Mammary epithelial cell (primary cell): Measurements from ENCODE around the gene SH2D4B.

Experiments
- EZH2 ChIP-seq: IDR thresholded peaks from 2 replicates; pipeline ENCODE4 v1.6.1; 2012; ENCODE audit warnings: low read length, inconsistent platforms, borderline replicate concordance
- TF ChIP-seq, protein P1 (sequence below), 2 donors: IDR thresholded peaks in 1 of 2; conservative IDR thresholded peaks in 1 of 2; 2 replicates each; pipeline ENCODE4 v1.5.1; 2011 to 2012; ENCODE audit warnings: inconsistent platforms in 2 of 2, low read length in 2 of 2, mild to moderate bottlenecking in 2 of 2, control low read depth in 1 of 2, low read depth in 1 of 2; ENCODE audit not compliant: insufficient read depth in 1 of 2; ENCODE audit errors: extremely low read depth in 1 of 2

DNA sequence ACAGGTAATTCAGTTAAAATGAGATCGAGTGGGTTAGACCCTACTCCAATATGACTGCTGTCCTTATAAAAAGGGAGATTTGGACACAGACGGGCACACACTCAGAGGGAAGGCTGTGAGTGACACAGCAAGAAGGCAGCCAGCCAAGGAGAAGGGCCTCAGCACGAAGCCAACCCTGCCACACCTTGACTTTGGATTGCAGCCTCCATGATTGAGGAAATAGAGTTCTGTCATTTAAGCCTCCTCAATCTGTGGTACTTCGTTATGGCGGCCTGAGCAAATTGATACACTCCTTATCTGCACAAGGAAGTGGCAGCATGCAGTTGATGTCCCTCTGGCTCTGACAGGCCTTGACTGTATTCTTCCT lies 43.8 kb downstream of the SH2D4B start:
- TF ChIP-seq, protein P1, sequence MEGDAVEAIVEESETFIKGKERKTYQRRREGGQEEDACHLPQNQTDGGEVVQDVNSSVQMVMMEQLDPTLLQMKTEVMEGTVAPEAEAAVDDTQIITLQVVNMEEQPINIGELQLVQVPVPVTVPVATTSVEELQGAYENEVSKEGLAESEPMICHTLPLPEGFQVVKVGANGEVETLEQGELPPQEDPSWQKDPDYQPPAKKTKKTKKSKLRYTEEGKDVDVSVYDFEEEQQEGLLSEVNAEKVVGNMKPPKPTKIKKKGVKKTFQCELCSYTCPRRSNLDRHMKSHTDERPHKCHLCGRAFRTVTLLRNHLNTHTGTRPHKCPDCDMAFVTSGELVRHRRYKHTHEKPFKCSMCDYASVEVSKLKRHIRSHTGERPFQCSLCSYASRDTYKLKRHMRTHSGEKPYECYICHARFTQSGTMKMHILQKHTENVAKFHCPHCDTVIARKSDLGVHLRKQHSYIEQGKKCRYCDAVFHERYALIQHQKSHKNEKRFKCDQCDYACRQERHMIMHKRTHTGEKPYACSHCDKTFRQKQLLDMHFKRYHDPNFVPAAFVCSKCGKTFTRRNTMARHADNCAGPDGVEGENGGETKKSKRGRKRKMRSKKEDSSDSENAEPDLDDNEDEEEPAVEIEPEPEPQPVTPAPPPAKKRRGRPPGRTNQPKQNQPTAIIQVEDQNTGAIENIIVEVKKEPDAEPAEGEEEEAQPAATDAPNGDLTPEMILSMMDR (conservative IDR thresholded peaks at IDR 0.05 in 1 of 2, IDR thresholded peaks at IDR 0.05 in 1 of 2; ENCODE audit: extremely low read depth in 1 of 2, insufficient read depth in 1 of 2, low read depth in 1 of 2, low read length in 2 of 2), result no peak
- TF ChIP-seq EZH2, result no peak
